Activated naive CD8-positive, alpha-beta T cell treated with anti-CD3 and anti-CD28 coated beads, Interleukin-2, amount 50 U/mL, for 24 hours (primary cell): Measurements from ENCODE around the gene HMGN4.
A peak's percentile ranks its signal among the peaks of the same experiment; 100 is the strongest.

Experiments
- ATAC-seq: fragments of 150-1000 bp; cut with Tn5 transposase; one replicate; pipeline ENCODE4 v1.10.0; 2021
- DNase-seq: peaks from one replicate; pipeline ENCODE4 v3.0.0; 2021
- H3K27ac Mint-ChIP-seq: one replicate; pipeline ENCODE4 v1.8.0; 2021; ENCODE audit warnings: mild to moderate bottlenecking, mixed read lengths
- H3K27me3 Mint-ChIP-seq: one replicate; pipeline ENCODE4 v1.8.0; 2021; ENCODE audit warnings: mixed read lengths
- H3K36me3 Mint-ChIP-seq: one replicate; pipeline ENCODE4 v1.8.0; 2021; ENCODE audit warnings: low read depth, mixed read lengths
- H3K4me1 Mint-ChIP-seq: one replicate; pipeline ENCODE4 v1.8.0; 2021; ENCODE audit warnings: mixed read lengths
- H3K4me3 Mint-ChIP-seq: one replicate; pipeline ENCODE4 v1.8.0; 2021; ENCODE audit warnings: mild to moderate bottlenecking, moderate library complexity, mixed read lengths
- H3K9me3 Mint-ChIP-seq: one replicate; pipeline ENCODE4 v1.8.0; 2021; ENCODE audit warnings: mixed read lengths

The HMGN4 gene

DNA sequence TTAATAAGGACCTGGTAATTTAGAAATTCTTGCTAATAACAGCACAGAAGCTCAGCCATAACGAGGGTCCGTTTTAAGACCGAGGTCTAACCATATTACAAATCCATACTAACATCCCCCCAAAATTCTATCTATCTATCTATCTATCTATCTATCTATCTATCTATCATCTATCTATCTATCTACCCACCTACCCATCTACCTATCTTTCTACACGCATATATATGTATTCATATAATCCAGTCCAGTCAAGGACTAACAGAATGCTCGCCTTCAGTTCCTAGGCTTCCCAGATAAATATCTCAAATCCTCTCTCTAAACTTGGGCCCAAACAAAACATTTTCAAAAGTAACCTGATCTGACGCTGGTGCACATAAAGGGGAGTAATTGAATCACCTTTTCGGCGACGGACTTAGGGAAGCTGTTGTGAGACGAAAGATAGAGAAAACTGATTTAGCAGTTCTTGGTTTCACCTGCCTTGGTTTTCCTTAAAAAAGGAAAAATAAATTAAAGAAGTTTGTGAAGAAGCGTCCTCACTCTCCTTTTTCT, 14.5 kb downstream of the HMGN4 start:
- Mint-ChIP-seq H3K27me3 (peaks cover 2% of the 10 kb centered on the region), H3K4me3 (no peak overlapping the region), H3K4me1 (peaks cover 32% of the 10 kb centered on the region), H3K27ac (no peak overlapping the region), H3K9me3 (no peaks in the 10 kb centered on the region), H3K36me3 (no peaks in the 10 kb centered on the region)
- no peak for ATAC-seq
- DNase-seq: no peak

GRCh38 chr6:26553264-26553634, 15.1 kb downstream of the HMGN4 start:
- H3K4me1 Mint-ChIP-seq: peaks cover 32% of the 10 kb centered on the region
- DNase-seq (peak; percentile 82), ATAC-seq (peak; percentile 55)
- no peak overlapping the region for H3K4me3 Mint-ChIP-seq
- H3K36me3 Mint-ChIP-seq: no peaks in the 10 kb centered on the region
- H3K27ac Mint-ChIP-seq: no peak overlapping the region
- H3K9me3 Mint-ChIP-seq: no peaks in the 10 kb centered on the region
- H3K27me3 Mint-ChIP-seq: peaks cover 2% of the 10 kb centered on the region

GRCh38 chr6:26553635-26554446, 15.7 kb downstream of the HMGN4 start:
- Mint-ChIP-seq H3K27ac (no peak overlapping the region), H3K36me3 (no peaks in the 10 kb centered on the region), H3K9me3 (no peaks in the 10 kb centered on the region), H3K4me1 (peaks cover 31% of the 10 kb centered on the region), H3K4me3 (no peak overlapping the region), H3K27me3 (peaks cover 2% of the 10 kb centered on the region)
- peak; percentile 82 for DNase-seq
- peak; percentile 73 for ATAC-seq

DNA sequence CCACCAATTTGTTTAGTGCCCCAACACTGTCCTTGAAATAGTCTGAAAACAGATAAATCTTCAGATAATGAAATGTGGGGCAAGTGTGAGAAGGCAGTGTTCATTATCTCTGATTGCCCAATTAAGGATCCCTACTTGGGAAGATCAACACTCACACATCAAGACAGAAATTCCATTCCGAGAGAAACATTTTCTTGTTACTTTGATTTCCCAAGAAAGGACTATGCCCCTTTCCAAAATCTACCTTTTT, 16.2 kb downstream of the HMGN4 start:
- no peak overlapping the region for H3K4me3 Mint-ChIP-seq
- H3K27ac Mint-ChIP-seq: no peak overlapping the region
- H3K36me3 Mint-ChIP-seq: no peaks in the 10 kb centered on the region
- no peak for ATAC-seq
- no peaks in the 10 kb centered on the region for H3K9me3 Mint-ChIP-seq
- peaks cover 26% of the 10 kb centered on the region for H3K4me1 Mint-ChIP-seq
- DNase-seq: no peak
- peaks cover 2% of the 10 kb centered on the region for H3K27me3 Mint-ChIP-seq

DNA sequence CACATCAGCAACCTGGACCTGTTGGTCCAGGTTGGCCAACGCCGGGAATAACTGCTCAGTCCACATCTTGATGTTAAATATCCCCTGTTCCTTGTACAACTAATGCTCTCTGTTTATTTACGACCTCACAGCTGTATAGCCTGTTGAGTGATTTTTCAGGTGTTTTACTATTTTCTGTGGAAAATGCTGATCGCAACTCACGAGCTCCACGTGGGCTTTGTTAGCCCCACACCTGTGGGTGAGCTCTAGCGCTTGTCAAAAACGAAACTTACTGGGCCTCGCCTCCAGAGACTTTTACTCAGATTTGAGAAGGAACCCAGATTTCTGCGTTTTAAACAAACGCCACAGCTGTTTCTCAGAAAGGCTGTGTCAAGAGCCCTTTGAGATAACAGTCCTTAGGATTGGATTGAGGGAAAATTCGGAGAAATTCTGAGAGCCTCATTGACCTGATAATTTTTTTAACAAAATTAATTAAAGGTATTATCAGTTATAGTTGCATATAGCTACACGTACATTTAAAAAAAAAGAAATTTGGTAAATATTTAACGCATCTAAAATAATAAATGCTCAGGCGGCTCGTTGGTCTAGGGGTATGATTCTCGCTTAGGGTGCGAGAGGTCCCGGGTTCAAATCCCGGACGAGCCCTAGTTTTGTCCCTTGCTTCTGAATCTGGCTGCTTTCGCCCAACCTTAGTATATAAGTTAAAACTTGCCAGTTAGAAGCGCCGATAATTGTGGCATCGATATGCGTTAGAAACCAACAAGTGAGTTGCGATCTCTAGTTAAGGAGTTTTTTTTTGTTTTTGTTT, 16.7 kb downstream of the HMGN4 start:
- H3K27me3 Mint-ChIP-seq: peaks cover 2% of the 10 kb centered on the region
- no peak overlapping the region for H3K4me3 Mint-ChIP-seq
- ATAC-seq (peak; percentile 48), DNase-seq (peak; percentile 77)
- no peak overlapping the region for H3K27ac Mint-ChIP-seq
- H3K4me1 Mint-ChIP-seq: peaks cover 23% of the 10 kb centered on the region
- H3K9me3 Mint-ChIP-seq: no peaks in the 10 kb centered on the region
- H3K36me3 Mint-ChIP-seq: no peaks in the 10 kb centered on the region

DNA sequence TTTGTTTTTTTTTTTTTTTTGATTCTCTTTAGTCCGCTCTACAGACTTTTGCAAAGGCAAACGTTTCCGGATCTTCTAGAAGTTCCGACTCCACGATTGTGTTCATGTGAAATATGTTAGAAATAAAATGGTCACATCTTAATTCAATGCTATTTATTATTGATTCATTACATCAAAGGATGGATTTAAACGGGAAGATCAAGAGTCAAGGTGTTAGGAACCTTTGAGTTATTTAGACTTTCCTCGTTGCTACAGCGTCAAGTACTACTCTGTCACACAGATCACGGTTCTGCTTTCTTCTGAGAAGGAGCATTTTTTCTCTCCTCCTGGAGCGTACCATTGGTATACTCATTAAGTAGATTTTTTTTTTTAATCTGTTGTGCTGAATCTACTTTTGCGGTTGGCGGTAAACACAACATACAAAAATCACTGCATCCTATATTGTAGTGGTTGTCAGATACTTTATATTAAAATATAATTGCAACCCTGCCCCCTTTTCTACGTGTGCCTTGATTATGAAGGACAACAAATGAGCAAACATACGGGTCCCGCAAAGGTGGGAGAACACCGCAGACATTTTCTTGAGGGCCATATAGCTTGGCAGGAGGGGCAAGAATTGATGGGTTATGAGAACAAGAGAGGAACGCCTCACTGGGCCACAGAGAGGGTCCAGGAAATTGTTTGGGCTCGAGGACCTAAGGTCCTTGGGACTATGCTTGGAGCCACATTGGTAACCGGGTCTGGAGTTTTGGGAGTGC, 17.5 kb downstream of the HMGN4 start:
- H3K4me1 Mint-ChIP-seq: peaks cover 16% of the 10 kb centered on the region
- H3K27ac Mint-ChIP-seq: no peak overlapping the region
- H3K27me3 Mint-ChIP-seq: peaks cover 2% of the 10 kb centered on the region
- H3K4me3 Mint-ChIP-seq: peak overlapping the region; percentile 64
- no peaks in the 10 kb centered on the region for H3K36me3 Mint-ChIP-seq
- DNase-seq: no peak
- no peak for ATAC-seq
- H3K9me3 Mint-ChIP-seq: no peaks in the 10 kb centered on the region

DNA sequence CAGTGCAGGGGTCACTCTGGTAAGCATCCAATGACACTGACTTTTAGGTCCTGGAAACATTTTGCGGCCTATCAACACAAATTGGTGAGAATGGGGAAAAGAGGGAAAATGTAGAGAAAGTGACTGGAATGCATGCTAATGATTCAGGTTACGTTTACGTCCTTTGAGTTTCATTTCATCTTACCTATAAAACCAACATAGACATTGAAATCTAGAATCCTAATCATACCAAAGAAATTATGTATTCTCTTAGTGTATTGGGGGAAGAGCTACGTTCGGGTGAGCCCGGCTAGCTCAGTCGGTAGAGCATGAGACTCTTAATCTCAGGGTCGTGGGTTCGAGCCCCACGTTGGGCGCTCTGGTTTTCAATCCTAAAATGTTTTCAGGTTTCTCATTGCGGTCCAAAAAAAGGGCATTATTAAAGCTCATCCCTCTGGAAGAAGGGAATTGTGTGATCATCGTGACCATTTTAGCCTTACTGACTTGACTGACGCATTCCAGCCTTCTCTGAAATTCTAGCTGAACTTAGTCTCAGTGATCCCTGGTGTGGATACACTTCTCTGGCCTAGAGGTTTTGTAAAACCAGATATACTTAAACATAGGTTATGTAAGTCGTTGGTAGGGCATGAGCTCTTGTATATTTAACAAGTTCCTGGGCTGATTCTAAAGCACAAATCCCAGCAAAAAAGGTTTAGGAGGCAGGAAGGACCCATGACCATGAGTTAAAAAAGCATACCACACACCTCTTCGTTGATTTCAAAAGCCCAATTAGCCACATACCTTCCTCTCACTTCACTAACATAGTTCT, 18.3 kb downstream of the HMGN4 start:
- Mint-ChIP-seq H3K27ac (peak overlapping the region; percentile 87), H3K36me3 (no peaks in the 10 kb centered on the region), H3K9me3 (no peaks in the 10 kb centered on the region), H3K27me3 (peaks cover 2% of the 10 kb centered on the region), H3K4me1 (peaks cover 14% of the 10 kb centered on the region), H3K4me3 (peak overlapping the region; percentile 64)
- ATAC-seq: peak; percentile 37
- peak; percentile 71 for DNase-seq

GRCh38 chr6:26561533-26562466, 23.6 kb downstream of the HMGN4 start:
- H3K4me1 Mint-ChIP-seq: peaks cover 1% of the 10 kb centered on the region
- no peak for ATAC-seq
- H3K36me3 Mint-ChIP-seq: no peaks in the 10 kb centered on the region
- no peaks in the 10 kb centered on the region for H3K9me3 Mint-ChIP-seq
- no peak overlapping the region for H3K4me3 Mint-ChIP-seq
- no peaks in the 10 kb centered on the region for H3K27me3 Mint-ChIP-seq
- no peak for DNase-seq
- no peak overlapping the region for H3K27ac Mint-ChIP-seq

GRCh38 chr6:26563488-26563887, 25.3 kb downstream of the HMGN4 start:
- no peaks in the 10 kb centered on the region for H3K9me3 Mint-ChIP-seq
- no peak for ATAC-seq
- H3K4me1 Mint-ChIP-seq: peaks cover 7% of the 10 kb centered on the region
- peaks cover 2% of the 10 kb centered on the region for H3K27me3 Mint-ChIP-seq
- no peak overlapping the region for H3K27ac Mint-ChIP-seq
- peaks cover 2% of the 10 kb centered on the region for H3K36me3 Mint-ChIP-seq
- no peak for DNase-seq
- H3K4me3 Mint-ChIP-seq: no peak overlapping the region

DNA sequence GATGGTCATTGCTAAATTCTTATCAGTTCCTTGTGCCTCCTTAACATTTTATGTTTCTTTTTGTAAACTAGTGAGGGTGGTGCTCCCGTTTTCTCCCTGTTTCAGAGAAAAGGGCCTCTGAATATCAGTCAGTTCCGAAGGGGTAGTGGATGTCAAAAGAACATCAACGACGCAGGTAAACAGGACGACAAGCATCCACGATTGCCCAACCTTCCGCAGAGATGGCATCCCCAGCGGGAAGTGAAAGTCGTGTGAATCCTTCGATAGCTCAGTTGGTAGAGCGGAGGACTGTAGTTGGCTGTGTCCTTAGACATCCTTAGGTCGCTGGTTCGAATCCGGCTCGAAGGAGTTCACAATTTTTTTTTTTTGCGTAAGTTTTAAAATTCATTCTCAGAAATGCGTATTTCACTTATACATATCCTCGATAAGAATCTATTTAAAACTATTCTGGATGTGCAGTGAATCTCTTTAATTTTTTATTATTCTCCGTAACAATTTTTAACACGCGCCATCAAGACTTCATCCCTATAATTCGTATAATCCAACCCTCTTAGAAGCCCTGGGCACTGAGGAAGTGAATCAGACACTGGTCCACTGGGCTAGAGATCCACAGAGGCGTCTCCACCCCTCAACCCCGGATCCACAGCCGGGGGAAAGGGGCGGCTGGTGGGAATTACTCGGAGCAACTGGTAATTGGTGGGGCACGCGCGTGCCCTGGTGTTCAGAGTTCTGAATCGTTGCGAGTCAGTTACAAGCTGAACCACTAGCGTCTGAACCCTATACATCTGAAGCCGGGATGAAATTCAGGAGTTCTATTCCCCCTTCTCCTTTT, 30.7 kb downstream of the HMGN4 start:
- ATAC-seq: peak; percentile 48
- H3K27me3 Mint-ChIP-seq: peaks cover 4% of the 10 kb centered on the region
- H3K9me3 Mint-ChIP-seq: no peaks in the 10 kb centered on the region
- H3K4me1 Mint-ChIP-seq: peaks cover 40% of the 10 kb centered on the region
- peak overlapping the region; percentile 90 for H3K4me3 Mint-ChIP-seq
- H3K36me3 Mint-ChIP-seq: peaks cover 4% of the 10 kb centered on the region
- peak; percentile 97 for DNase-seq
- peak overlapping the region; percentile 99 for H3K27ac Mint-ChIP-seq

DNA sequence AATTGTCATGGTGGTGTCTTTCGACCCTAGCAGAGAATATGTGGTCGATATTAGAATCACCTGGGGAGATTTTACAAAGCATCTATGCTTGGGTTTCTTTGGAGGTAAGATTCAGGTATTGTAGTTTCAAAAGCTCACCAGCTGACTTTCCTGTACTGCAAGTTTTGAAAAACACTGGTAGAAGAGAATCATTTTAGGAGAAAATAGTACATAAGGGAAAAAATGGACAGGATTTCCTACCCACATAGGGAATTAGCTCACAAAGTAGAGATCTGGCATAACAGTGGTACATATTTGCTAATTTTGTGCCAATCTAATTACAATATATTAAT, 31.2 kb downstream of the HMGN4 start:
- Mint-ChIP-seq H3K4me1 (peaks cover 40% of the 10 kb centered on the region), H3K27me3 (peaks cover 4% of the 10 kb centered on the region), H3K9me3 (no peaks in the 10 kb centered on the region), H3K36me3 (peaks cover 4% of the 10 kb centered on the region), H3K4me3 (peak overlapping the region; percentile 90), H3K27ac (peak overlapping the region; percentile 99)
- no peak for DNase-seq
- ATAC-seq: no peak

DNA sequence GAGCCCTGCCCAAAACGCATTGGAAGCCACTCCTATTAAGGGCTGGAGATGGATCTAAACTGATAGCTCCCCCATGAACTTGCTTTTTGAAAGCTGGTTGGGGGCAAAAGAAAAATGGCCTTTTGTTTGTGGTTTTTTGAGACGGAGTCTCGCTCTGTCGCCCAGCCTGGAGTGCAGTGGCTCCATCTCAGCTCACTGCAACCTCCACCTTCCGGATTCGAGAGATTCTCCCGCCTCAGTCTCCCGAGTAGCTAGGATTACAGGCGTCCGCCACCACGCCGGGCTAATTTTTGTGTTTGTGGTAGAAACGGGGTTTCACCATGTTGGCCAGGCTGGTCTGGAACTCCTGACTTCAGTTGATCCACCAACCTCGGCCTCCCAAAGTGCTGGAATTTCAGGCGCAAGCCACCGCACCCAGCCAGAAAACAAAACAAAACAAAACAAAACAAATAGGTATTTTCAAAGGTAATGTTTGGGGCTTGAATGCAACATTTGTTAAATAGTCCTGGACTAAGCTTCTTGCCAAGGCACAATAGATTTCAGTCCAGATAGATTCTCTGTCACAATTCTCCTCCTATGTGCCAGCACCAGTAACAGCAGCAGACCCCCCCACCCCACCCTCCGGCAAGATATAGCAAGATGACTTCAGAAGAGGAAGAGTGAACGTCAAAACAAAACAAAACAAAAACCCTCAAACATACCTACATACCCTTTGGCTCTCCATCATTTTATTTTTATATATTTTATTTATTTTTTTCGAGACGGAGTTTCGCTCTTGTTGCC, 32.1 kb downstream of the HMGN4 start:
- Mint-ChIP-seq H3K27ac (no peak overlapping the region), H3K9me3 (no peaks in the 10 kb centered on the region), H3K36me3 (peaks cover 4% of the 10 kb centered on the region), H3K4me1 (peaks cover 40% of the 10 kb centered on the region), H3K4me3 (no peak overlapping the region), H3K27me3 (peaks cover 4% of the 10 kb centered on the region)
- ATAC-seq: no peak
- no peak for DNase-seq
